Skeletal muscle tissue (tissue), 4 donors: ENCODE data around the gene SSRP1. TPM values are rescaled to one million over a fixed set of nuclear protein-coding genes. Genes with fewer than 3 reads are reported as not detected.

Experiments used
- H3K27ac ChIP-seq: one replicate; pipeline ENCODE4 v1.7.0; 2013; ENCODE audit warnings: mild to moderate bottlenecking, low read depth, low read length, inconsistent platforms
- H3K27me3 ChIP-seq, 3 donors: one replicate each; pipeline ENCODE4 v1.7.0; 2013; ENCODE audit warnings: low read length in 3 of 3; ENCODE audit not compliant: control insufficient read depth in 3 of 3, insufficient read depth in 3 of 3
- H3K36me3 ChIP-seq, 3 donors: one replicate each; pipeline ENCODE4 v1.7.0; 2013; ENCODE audit warnings: low read length in 3 of 3; ENCODE audit not compliant: control insufficient read depth in 3 of 3, insufficient read depth in 3 of 3
- H3K4me1 ChIP-seq, 3 donors: one replicate each; pipeline ENCODE4 v1.7.0; 2013; ENCODE audit warnings: low read length in 3 of 3, mild to moderate bottlenecking in 3 of 3; ENCODE audit not compliant: control insufficient read depth in 3 of 3, insufficient read depth in 3 of 3
- H3K4me3 ChIP-seq, 3 donors: one replicate each; pipeline ENCODE4 v1.7.0; 2013; ENCODE audit warnings: low read length in 3 of 3
- H3K9ac ChIP-seq, 3 donors: one replicate each; pipeline ENCODE4 v1.7.0; 2013; ENCODE audit warnings: low read length in 3 of 3, mild to moderate bottlenecking in 3 of 3, moderate library complexity in 2 of 3, low read depth in 1 of 3
- H3K9me3 ChIP-seq, 3 donors: one replicate each; pipeline ENCODE4 v1.7.0; 2013; ENCODE audit warnings: low read length in 3 of 3; ENCODE audit not compliant: control insufficient read depth in 3 of 3
- total RNA-seq: library from RNA; depleted of rRNA; stranded (reverse); fragments of >200 nt; gene quantifications from one replicate; pipeline ENCODE4 v1.2.3, GENCODE V29; 2014
- donor health status: Osteomylitis.

Gene SSRP1
- total RNA-seq, 1 donor from 2014 or later = 38.6 TPM

DNA sequence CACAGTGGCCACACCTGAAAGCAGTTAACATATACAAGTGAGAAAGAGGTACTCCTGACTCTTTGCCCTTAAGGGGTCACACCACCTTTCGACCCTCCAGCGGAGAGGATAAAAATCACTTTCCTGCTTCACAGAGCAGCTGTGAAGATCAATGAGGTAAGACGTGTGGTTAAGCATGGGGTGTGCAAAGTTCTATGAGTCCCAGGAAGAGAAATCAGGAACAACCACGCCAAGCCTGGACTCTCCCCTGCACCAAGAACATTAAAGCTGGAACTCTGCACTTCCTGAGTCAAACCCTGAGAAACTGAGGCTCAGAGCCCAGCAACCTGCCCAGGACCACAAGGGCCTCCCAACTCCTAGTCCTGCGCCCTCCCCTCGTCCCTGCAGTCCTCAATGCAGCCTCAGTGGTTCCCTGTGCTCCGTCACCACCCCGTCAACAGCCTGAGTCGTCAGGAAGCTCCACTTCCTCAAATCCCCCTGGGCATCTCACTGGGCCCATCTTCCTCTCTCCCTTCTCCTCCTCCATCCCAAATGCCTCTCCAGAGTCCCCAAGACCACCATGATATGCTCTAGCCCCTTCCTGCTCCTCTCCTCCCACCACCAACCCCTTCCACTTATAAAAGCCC is 28.6 kb downstream of the SSRP1 start:
- Histone ChIP-seq H3K4me1 (peaks cover 67 to 75% (median 71%) of the 10 kb centered on the region in 3 donors), H3K27me3 (no peaks in the 10 kb centered on the region), H3K9ac (peak overlapping the region; percentile 25 to 42 (median 33)), H3K36me3 (peaks cover 13 to 31% (median 18%) of the 10 kb centered on the region in 3 donors), H3K27ac (no peak overlapping the region), H3K9me3 (no peaks in the 10 kb centered on the region), H3K4me3 (peak overlapping the region; percentile 14 to 33 (median 22))

DNA sequence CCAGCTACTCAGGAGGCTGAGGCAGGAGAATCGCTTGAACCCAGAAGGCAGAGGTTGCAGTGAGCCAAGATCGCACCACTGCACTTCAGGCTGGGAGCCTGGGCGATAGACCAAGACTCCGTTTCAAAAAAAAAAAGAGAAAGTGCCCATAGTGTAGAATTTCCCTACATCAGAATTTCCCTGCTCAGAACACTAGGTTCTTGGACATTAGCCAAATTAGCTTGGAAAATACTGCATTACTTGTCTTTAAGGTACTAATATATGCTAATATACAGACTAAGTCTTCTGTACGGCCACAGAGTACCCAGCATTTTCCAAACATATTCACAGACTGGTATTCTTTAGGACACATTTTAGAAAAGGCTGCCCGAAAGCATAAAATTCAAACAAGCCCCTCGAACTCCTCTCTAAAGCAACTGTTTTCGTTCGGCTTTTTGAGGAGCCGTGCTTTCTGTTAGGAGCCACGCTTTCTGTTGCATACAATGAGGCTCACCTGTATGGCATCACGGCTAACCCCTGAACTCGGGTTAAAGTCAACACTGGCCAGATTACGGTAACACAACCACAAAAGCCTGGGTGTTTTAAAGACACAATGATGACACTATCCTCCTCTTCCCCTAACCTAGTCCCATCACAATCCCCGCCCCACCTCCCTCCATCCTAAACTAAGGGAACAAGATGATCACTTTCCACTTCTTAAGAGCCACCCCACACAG is 29.4 kb downstream of the SSRP1 start:
- no peaks in the 10 kb centered on the region for H3K27me3 ChIP-seq
- no peak overlapping the region for H3K4me3 ChIP-seq
- H3K27ac ChIP-seq = no peak overlapping the region
- H3K4me1 ChIP-seq = peaks cover 63 to 69% (median 65%) of the 10 kb centered on the region in 3 donors
- no peak overlapping the region for H3K9ac ChIP-seq
- H3K36me3 ChIP-seq = peaks cover 20 to 38% (median 26%) of the 10 kb centered on the region in 3 donors
- no peaks in the 10 kb centered on the region for H3K9me3 ChIP-seq

DNA sequence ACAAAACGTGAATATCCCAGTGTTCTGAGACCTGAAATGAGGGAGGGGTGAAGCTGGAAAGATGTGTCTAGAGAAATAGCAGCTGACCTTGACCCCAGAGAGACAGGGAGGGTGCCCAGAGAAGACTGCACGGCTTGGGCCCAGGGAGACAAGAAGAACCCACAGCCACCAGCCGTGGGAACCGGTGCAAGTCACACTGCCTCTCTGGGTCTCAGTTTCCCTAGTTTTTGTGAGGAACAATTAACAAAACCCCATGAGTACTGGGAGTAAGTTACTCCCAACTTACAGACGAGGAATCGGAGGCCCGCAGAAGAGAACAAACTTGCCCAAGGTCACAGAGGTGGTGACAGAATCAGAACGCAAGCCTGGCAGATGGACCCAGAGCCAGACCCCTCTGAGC is 30.2 kb downstream of the SSRP1 start:
- Histone ChIP-seq H3K27me3 (no peaks in the 10 kb centered on the region), H3K9me3 (no peaks in the 10 kb centered on the region), H3K36me3 (peaks cover 28 to 45% (median 34%) of the 10 kb centered on the region in 3 donors), H3K4me3 (no peak overlapping the region), H3K4me1 (peaks cover 57 to 63% (median 59%) of the 10 kb centered on the region in 3 donors), H3K27ac (no peak overlapping the region), H3K9ac (no peak overlapping the region)

DNA sequence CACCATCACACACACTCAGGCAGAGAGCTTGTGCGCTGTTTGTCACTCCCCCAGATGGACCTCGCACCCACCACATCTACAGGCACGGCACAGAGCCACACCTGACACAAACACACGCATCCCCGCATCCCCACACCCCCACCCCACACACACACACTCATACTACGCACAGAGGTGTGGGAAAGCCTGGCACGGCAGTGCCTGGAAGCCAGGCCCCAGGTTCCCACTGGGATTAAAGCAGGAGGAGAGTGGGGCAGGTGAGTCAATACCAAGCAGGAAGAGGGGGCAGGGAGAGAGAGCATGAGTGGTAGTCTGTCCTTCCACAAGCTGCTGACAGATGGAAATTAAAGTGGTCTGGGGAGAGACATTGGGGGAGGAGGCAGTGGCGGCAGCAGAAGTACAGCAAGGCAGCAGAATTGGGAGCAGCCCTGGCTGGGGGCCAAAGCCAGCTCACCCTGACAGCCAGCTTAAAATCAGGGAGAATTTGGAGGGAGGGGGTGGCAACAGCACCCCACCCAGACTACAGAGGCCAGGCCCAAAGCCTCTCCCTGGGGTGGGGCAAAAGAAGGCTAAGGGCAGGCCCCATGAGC is 31.6 kb downstream of the SSRP1 start:
- peaks cover 43 to 49% (median 45%) of the 10 kb centered on the region in 3 donors for H3K4me1 ChIP-seq
- peak overlapping the region in 2 of 3 donors; percentile 43 to 50 for H3K9ac ChIP-seq
- no peak overlapping the region for H3K4me3 ChIP-seq
- peaks cover 39 to 48% (median 47%) of the 10 kb centered on the region in 3 donors for H3K36me3 ChIP-seq
- peaks cover 4 to 12% (median 5%) of the 10 kb centered on the region in 3 donors for H3K9me3 ChIP-seq
- H3K27ac ChIP-seq = no peak overlapping the region
- H3K27me3 ChIP-seq = no peaks in the 10 kb centered on the region

DNA sequence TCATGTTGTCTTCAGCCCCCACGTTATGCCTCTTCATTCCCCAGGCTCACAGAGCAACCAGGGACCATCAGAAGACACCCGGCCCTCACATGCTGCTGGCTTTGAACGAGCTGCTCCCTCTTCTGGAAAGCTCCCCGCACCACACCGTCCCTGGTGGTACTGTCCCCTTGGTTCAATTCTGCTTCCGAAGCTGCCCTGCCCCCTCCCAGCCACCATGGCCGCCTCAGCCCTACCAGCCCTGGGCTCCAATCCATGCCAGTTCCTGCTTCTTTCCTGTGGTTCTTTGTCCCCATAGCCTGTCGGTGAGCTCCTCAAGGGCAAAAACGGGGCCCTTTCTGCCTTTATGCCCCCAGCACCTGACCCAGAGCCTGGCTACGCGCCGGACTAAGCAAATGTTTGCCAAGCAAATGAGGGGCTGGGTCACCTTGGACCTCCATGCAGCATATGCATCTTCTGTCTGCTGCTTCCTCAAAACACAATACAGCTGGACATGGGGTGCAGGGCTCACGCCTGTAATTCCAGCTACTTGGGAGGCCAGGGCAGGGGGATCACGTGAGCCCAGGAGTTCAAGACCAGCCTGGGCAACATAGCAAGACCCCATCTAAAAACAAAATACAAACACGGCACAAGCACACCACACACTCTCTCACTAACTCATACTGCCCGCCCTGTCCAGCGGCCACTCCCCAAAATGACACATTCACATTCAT is 32.3 kb downstream of the SSRP1 start:
- H3K4me3 ChIP-seq = no peak overlapping the region
- H3K36me3 ChIP-seq = peaks cover 38 to 51% (median 51%) of the 10 kb centered on the region in 3 donors
- no peak overlapping the region for H3K9ac ChIP-seq
- no peak overlapping the region for H3K27ac ChIP-seq
- H3K27me3 ChIP-seq = no peaks in the 10 kb centered on the region
- peaks cover 5 to 12% (median 7%) of the 10 kb centered on the region in 3 donors for H3K9me3 ChIP-seq
- peaks cover 37 to 42% (median 38%) of the 10 kb centered on the region in 3 donors for H3K4me1 ChIP-seq

- H3K9me3 ChIP-seq = peaks cover 5 to 12% (median 7%) of the 10 kb centered on the region in 3 donors
- no peaks in the 10 kb centered on the region for H3K27me3 ChIP-seq
- H3K9ac ChIP-seq = no peak overlapping the region
- H3K27ac ChIP-seq = no peak overlapping the region
- peaks cover 28 to 33% (median 29%) of the 10 kb centered on the region in 3 donors for H3K4me1 ChIP-seq
- no peak overlapping the region for H3K4me3 ChIP-seq
- H3K36me3 ChIP-seq = peaks cover 42 to 58% (median 56%) of the 10 kb centered on the region in 3 donors
These were observed 33.2 kb downstream of the SSRP1 start for GRCh38 chr11:57302489-57302888.

DNA sequence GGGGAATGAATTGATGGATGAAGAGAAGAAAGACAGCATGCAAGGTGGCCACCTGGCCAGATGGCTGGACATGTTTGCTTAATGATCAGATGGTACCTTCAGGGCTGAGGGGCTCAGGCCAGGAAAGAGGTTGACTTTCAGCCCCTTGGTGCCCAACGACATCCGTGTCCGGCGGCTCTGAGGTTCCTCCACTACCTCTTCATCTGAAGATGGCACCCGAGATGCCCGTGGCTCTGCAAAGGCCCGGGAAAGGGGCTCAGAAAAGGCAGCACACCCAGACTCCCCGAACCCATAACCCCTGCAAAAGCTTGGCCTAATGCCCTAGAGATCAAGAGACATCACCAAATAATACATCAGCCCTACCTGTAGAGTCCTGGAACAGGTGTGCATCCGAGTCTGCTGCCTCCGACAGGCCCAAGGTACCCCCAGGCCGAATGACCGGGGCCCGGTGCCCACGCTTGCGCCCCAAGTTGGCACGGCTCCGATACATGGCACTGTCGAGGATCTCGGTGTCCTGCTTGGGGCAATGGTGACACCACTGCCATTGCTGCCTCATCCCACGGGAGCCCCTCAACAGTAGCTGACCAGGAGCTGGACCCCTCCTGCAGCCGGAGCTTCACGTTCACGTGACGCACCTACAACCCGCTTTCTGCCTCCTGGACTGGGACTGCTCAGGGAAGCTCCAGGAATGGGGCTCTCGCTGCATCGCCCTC is 33.8 kb downstream of the SSRP1 start:
- H3K36me3 ChIP-seq = peaks cover 46 to 61% (median 59%) of the 10 kb centered on the region in 3 donors
- H3K27me3 ChIP-seq = no peaks in the 10 kb centered on the region
- H3K27ac ChIP-seq = no peak overlapping the region
- peaks cover 22 to 27% (median 22%) of the 10 kb centered on the region in 3 donors for H3K4me1 ChIP-seq
- no peak overlapping the region for H3K4me3 ChIP-seq
- H3K9me3 ChIP-seq = peaks cover 5 to 12% (median 7%) of the 10 kb centered on the region in 3 donors
- no peak overlapping the region for H3K9ac ChIP-seq

DNA sequence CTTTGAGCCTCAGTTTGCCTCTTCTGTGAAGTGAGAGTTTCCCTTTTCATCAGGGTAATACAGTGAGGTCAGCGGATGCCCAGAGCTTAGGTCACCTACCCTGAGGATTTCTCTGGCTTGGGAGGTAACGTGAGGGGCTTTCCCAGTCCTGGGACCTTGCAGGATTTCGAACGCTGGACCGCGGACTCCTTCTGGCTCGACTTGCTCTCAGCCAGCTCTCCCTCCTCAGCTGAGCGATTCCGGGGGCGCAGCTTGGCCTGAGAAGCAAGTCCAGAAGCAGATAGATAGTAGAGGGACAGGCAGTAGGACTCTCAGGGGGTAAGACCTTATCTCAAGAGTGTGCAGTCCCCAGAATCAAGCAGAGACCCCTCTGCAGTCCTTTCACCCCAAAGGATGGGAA is 34.9 kb downstream of the SSRP1 start:
- no peaks in the 10 kb centered on the region for H3K27me3 ChIP-seq
- H3K4me1 ChIP-seq = peaks cover 13 to 18% (median 15%) of the 10 kb centered on the region in 3 donors
- H3K4me3 ChIP-seq = no peak overlapping the region
- peaks cover 46 to 61% (median 59%) of the 10 kb centered on the region in 3 donors for H3K36me3 ChIP-seq
- peaks cover 5 to 12% (median 7%) of the 10 kb centered on the region in 3 donors for H3K9me3 ChIP-seq
- no peak overlapping the region for H3K27ac ChIP-seq
- H3K9ac ChIP-seq = no peak overlapping the region

DNA sequence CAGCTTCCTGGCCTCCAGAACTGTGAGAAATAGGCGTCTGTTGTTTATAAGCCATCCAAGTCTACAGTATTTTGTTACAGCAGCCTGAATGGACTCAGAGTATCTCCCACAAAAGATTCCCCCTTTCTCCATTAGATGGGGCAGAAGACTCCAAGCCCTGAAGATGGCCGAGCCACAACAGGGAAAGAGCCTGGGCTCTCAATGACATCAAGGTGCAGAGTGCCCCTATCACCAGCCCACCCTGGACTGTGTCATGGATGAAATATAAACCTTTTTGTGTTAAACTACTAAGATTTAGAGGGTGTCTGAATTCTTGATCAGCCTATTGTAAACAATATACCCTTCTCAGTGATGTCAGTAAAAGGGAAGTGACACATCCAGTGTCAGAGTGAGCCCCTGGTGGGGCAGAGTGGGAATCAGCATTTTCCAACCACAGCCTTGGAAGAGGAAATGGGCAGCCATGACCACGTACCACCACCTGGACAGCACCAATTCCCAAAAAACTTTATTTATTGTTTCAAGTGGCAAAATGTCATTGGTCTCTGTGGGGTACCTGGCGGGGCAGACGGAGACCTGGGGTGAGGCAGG is 36.4 kb downstream of the SSRP1 start:
- H3K9ac ChIP-seq = no peak overlapping the region
- no peak overlapping the region for H3K4me3 ChIP-seq
- H3K27me3 ChIP-seq = no peaks in the 10 kb centered on the region
- H3K27ac ChIP-seq = no peak overlapping the region
- H3K36me3 ChIP-seq = peaks cover 46 to 61% (median 57%) of the 10 kb centered on the region in 3 donors
- peaks cover 3 to 8% (median 3%) of the 10 kb centered on the region in 3 donors for H3K4me1 ChIP-seq
- peaks cover 5 to 12% (median 7%) of the 10 kb centered on the region in 3 donors for H3K9me3 ChIP-seq
